Ishikawa (cell line): ENCODE results near the gene EFNA2.

Source experiments
- CEBPB ChIP-seq: IDR thresholded peaks from 2 replicates; pipeline ENCODE4 v1.6.1; 2012
- EP300 ChIP-seq: IDR thresholded peaks from 2 replicates; pipeline ENCODE4 v1.6.1; 2012; ENCODE audit warnings: borderline replicate concordance
- FOXM1 ChIP-seq: IDR thresholded peaks from 2 replicates; pipeline ENCODE4 v1.6.1; 2012; ENCODE audit warnings: low read depth, borderline replicate concordance
- NFIC ChIP-seq: IDR thresholded peaks from 2 replicates; pipeline ENCODE4 v1.6.1; 2012
- RAD21 ChIP-seq: IDR thresholded peaks from 2 replicates; pipeline ENCODE4 v1.6.1; 2012; ENCODE audit warnings: low read depth
- TAF1 ChIP-seq: IDR thresholded peaks from 2 replicates; pipeline ENCODE4 v1.6.1; 2012; ENCODE audit warnings: low read depth, mild to moderate bottlenecking
- TEAD4 ChIP-seq: IDR thresholded peaks from 2 replicates; pipeline ENCODE4 v1.6.1; 2012
- YY1 ChIP-seq: IDR thresholded peaks from 2 replicates; pipeline ENCODE4 v1.6.1; 2012; ENCODE audit warnings: low read depth
- TF ChIP-seq, protein P1 (sequence below): IDR thresholded peaks from 2 replicates; pipeline ENCODE4 v1.6.1; 2012
- TF ChIP-seq, protein P2 (sequence below): IDR thresholded peaks from 2 replicates; pipeline ENCODE4 v1.6.1; 2012; ENCODE audit warnings: low read depth, mild to moderate bottlenecking

DNA sequence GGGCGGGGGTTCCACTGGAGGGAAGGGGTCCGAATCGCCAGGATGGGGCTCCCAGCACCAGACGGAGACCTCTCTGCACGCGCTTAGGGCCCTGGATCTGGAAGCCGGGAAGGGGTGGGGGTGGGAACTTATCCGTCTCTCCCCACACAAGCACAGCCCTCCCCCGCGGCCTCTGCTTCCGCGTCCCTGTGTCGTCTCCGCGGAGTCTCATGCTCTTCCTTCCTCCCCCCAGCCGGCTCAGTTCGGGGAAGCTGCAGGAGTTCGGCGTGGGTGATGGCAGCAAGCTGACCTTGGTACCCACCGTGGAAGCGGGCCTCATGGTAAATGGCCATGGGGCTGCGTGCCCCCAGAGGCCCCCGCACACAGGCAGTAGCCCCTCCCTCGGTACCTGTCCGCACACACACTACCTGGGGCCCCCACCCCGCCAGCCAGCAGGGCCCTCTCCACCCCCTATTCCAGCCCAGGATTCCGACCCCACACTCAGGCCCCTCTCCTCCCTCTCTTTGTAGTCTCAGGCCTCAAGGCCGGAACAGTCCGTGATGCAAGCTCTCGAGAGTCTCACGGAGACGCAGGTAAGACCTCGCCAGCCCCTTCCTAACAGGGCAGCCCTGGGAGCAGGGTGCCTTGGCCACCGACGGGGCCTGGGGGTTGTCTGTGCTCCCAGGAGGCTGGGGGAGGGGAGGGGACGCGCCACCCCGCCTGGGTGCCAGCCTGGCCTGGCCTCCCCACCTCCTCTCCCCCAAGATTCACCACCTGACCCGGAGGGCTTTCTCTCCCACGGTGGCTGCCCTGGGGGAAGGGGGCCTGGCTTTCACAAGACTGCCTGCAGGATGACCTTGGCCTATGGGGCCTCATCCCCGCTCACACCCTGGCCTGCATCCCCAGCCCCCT is 34.1 kb upstream of the EFNA2 start:
- TF ChIP-seq, protein P1, sequence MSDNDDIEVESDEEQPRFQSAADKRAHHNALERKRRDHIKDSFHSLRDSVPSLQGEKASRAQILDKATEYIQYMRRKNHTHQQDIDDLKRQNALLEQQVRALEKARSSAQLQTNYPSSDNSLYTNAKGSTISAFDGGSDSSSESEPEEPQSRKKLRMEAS: peak; percentile 8; the same call in 1 of the 2 replicates
- TF ChIP-seq NFIC (no peak), TAF1 (no peak), YY1 (no peak), EP300 (no peak), CEBPB (no peak), RAD21 (no peak), FOXM1 (no peak), TEAD4 (no peak)
- TF ChIP-seq, protein P2, sequence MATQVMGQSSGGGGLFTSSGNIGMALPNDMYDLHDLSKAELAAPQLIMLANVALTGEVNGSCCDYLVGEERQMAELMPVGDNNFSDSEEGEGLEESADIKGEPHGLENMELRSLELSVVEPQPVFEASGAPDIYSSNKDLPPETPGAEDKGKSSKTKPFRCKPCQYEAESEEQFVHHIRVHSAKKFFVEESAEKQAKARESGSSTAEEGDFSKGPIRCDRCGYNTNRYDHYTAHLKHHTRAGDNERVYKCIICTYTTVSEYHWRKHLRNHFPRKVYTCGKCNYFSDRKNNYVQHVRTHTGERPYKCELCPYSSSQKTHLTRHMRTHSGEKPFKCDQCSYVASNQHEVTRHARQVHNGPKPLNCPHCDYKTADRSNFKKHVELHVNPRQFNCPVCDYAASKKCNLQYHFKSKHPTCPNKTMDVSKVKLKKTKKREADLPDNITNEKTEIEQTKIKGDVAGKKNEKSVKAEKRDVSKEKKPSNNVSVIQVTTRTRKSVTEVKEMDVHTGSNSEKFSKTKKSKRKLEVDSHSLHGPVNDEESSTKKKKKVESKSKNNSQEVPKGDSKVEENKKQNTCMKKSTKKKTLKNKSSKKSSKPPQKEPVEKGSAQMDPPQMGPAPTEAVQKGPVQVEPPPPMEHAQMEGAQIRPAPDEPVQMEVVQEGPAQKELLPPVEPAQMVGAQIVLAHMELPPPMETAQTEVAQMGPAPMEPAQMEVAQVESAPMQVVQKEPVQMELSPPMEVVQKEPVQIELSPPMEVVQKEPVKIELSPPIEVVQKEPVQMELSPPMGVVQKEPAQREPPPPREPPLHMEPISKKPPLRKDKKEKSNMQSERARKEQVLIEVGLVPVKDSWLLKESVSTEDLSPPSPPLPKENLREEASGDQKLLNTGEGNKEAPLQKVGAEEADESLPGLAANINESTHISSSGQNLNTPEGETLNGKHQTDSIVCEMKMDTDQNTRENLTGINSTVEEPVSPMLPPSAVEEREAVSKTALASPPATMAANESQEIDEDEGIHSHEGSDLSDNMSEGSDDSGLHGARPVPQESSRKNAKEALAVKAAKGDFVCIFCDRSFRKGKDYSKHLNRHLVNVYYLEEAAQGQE: no peak
